Caki2 (cell line): ENCODE data around the gene ILF3. TPM values are rescaled to one million over a fixed set of nuclear protein-coding genes. Genes with fewer than 3 reads are reported as not detected.
A peak's percentile ranks its signal among the peaks of the same experiment; 100 is the strongest.

Experiments
- DNase-seq: peaks from one replicate; pipeline ENCODE4 v3.0.0-alpha.2; 2015; ENCODE audit warnings: low read depth
- in situ Hi-C: cut with HindIII; loops from 2 replicates; pipeline ENCODE4 v1.10.0; 2016; ENCODE audit warnings: low sequenced_read_pairs, low pct_unique_long_range_greater_than_20kb, mixed read lengths
- total RNA-seq: library from RNA; depleted of rRNA; stranded (reverse); fragments of >200 nt; shearing (Covaris generic); gene quantifications from 2 replicates; pipeline ENCODE4 v1.2.3, GENCODE V29; 2014; ENCODE audit warnings: low replicate concordance

ILF3 gene
- total RNA-seq, 1 experiment from 2014 or later, result 168 TPM

GRCh38 chr19:10639836-10640235 is 14.3 kb upstream of the ILF3 start:
- in situ Hi-C loops, result no loop called here

GRCh38 chr19:10640361-10640760 is 13.8 kb upstream of the ILF3 start:
- in situ Hi-C loops, result no loop called here

More at GRCh38 chr19:10639836-10640235, 14.3 kb upstream of the ILF3 start:
- DNase-seq, result no peak

GRCh38 chr19:10641248-10641647 is 12.9 kb upstream of the ILF3 start:
- in situ Hi-C loops, result no loop called here
- no peak for DNase-seq

More at GRCh38 chr19:10640361-10640760, 13.8 kb upstream of the ILF3 start:
- no peak for DNase-seq

- in situ Hi-C loops, result no loop called here
- no peak for DNase-seq
Observed at GRCh38 chr19:10642473-10643171, 11.5 kb upstream of the ILF3 start.

GRCh38 chr19:10643172-10643967 is 10.8 kb upstream of the ILF3 start:
- in situ Hi-C loops, result no loop called here
- no peak for DNase-seq

GRCh38 chr19:10643968-10644259 is 10.2 kb upstream of the ILF3 start:
- in situ Hi-C loops, result no loop called here

GRCh38 chr19:10644260-10645007 is 9.7 kb upstream of the ILF3 start:
- peak; percentile 33 for DNase-seq
- in situ Hi-C loops, result no loop called here

More at GRCh38 chr19:10643968-10644259, 10.2 kb upstream of the ILF3 start:
- no peak for DNase-seq

- DNase-seq, result no peak
- in situ Hi-C loops, result no loop called here
Observed at GRCh38 chr19:10646456-10647159, 7.5 kb upstream of the ILF3 start.

GRCh38 chr19:10648360-10648759 is 5.8 kb upstream of the ILF3 start:
- in situ Hi-C loops, result no loop called here
- DNase-seq, result no peak

GRCh38 chr19:10651851-10652250 is 2.3 kb upstream of the ILF3 start:
- no peak for DNase-seq
- in situ Hi-C loops, result no loop called here

- in situ Hi-C loops, result no loop called here
- no peak for DNase-seq
Observed at GRCh38 chr19:10653482-10653731, 739 bp upstream of the ILF3 start.

- in situ Hi-C loops, result no loop called here
- peak; percentile 26 for DNase-seq
Observed at GRCh38 chr19:10654610-10655456, 687 bp downstream of the ILF3 start.

GRCh38 chr19:10655457-10656312 is 1.5 kb downstream of the ILF3 start:
- in situ Hi-C loops, result no loop called here
- DNase-seq, result peak; percentile 21

GRCh38 chr19:10660346-10660745 is 6.2 kb downstream of the ILF3 start:
- no peak for DNase-seq
- in situ Hi-C loops, result no loop called here

GRCh38 chr19:10661946-10662345 is 7.8 kb downstream of the ILF3 start:
- in situ Hi-C loops, result no loop called here
- no peak for DNase-seq

GRCh38 chr19:10662384-10663251 is 8.5 kb downstream of the ILF3 start:
- in situ Hi-C loops, result no loop called here
- no peak for DNase-seq
